ENCODE data around the gene DIP2C.

DNA sequence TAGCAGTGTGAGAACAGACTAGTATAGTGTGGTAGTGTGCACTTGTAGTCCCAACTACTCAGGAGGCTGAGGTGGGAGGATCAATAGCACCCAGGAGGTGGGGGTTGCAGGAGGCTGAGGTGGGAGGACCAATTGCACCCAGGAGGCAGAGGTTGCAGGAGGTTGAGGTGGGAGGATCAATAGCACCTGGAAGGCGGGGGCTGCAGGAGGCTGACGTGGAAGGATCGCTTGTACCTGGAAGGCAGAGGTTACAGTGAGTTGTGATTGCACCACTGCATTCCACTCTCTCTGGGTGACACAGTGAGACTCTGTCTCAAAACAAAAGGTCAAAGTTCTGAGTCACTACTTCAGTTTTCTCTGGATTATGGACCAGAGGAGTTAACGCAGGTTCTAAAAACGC is 22.6 kb upstream of the DIP2C start:
- TF ChIP-seq, protein P1, sequence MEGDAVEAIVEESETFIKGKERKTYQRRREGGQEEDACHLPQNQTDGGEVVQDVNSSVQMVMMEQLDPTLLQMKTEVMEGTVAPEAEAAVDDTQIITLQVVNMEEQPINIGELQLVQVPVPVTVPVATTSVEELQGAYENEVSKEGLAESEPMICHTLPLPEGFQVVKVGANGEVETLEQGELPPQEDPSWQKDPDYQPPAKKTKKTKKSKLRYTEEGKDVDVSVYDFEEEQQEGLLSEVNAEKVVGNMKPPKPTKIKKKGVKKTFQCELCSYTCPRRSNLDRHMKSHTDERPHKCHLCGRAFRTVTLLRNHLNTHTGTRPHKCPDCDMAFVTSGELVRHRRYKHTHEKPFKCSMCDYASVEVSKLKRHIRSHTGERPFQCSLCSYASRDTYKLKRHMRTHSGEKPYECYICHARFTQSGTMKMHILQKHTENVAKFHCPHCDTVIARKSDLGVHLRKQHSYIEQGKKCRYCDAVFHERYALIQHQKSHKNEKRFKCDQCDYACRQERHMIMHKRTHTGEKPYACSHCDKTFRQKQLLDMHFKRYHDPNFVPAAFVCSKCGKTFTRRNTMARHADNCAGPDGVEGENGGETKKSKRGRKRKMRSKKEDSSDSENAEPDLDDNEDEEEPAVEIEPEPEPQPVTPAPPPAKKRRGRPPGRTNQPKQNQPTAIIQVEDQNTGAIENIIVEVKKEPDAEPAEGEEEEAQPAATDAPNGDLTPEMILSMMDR (IDR thresholded peaks at IDR 0.05): no peak
- no peak for TF ChIP-seq POLR2AphosphoS5 (IDR thresholded peaks at IDR 0.05)
